NCI-H2171 (cell line): ENCODE results near the gene SELENOW.

ENCODE experiments used
- DNase-seq: peaks from one replicate; lab custom pipeline; 2025; lab: John Stamatoyannopoulos, UW

Gene SELENOW

GRCh38 chr19:47824396-47824795, 45.9 kb downstream of the SELENOW start:
- DNase-seq: no peak

- DNase-seq: no peak
Measured at GRCh38 chr19:47826800-47827199, 48.3 kb downstream of the SELENOW start.

- DNase-seq: no peak
Measured at GRCh38 chr19:47832723-47833122, 54.2 kb downstream of the SELENOW start.
